GM19468 (cell line): ENCODE measurements around the gene STIL.
"Not testable (repeated sequence)": the region's sequence is repeated elsewhere in the genome, so short reads cannot be mapped to it uniquely, and the experiment has no call there.

Source experiments
- ATAC-seq: cut with Tn5 transposase; IDR thresholded peaks from one replicate; pipeline ENCODE4 v1.9.1; 2021; ENCODE audit warnings: mild to moderate bottlenecking, moderate library complexity, moderate number of reproducible peaks; ENCODE audit not compliant: unreplicated experiment; ENCODE audit errors: extremely low read depth

STIL gene

DNA sequence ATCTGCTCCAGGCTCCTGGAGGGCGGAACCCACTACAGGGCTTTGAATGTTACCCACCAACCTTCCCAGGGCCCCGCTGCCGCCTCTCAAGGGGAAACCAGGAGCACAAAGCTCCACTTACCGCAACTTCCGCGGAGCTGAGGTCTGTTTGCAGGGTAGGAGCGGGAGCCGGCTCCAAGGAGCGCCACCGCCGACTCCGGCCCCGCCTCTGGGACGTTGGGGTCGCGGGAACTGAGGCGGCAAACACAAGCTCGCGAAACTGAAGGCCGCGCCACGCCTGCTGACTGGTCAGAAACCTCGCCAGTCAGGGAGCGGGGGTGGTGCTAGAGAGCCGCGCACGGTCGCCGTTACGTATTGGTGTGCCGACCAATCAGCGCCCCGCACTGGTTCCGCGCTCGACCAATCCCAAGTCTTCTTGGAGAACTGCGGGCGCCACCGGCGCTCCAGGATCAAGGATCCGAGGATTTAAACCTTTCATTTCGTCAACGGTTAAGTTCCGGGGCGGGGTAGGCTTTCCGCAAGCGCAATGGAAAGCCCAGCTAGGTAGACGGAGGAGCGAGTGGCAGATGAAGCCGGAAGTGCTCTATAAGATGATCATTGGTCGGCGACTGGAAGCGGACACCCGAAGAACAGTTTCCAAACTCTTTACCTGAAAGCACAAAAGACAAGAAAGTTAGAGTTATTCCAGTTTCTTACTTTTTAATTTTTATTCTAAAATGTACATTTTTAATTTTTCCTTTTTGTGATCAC lies at the start of gene STIL:
Gene STIL, minus strand, starts transcription at position 233 of the 750 bp plus-strand sequence. CDS start 3,828 bp downstream, outside the sequence.
- peak; percentile 95 for ATAC-seq

DNA sequence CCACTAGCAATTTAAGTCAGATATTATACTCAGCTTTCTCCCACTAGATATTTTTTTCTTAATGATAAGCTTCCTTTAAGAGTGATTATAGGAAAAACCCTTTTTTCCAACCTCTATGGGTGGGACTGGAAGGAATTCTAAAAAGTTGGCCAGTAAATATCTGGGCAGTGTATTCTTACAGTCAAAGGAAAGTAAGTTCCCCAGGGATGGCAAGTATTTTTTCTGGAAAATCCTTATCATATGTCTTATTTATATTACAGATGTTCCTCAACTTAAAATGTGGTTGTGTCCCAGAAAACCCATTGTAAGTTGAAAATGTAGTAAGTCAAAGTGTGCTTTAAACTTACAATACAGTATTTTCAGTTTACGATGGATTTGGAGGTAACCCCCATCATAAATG lies 48.9 kb upstream of the STIL start:
- no peak for ATAC-seq

DNA sequence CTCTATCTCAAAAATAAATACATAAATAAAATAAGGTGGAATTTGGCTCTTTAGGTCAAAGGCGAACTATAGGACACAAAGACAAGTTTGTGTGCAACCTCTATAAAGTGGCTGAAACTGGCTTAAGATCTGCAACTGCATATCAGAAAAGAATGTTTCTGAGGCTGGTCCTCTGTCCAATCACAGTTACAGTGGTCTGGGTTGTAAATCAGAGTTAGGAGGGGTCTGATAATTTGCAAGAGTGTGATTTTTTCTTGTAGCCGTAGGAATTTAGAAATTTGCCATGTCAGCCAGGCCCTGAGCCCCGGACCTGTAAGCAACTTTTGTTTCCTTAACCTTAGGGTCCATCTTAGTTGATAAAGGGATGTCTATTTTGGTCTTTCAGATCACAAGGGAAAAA lies 47.4 kb upstream of the STIL start:
- no peak for ATAC-seq

DNA sequence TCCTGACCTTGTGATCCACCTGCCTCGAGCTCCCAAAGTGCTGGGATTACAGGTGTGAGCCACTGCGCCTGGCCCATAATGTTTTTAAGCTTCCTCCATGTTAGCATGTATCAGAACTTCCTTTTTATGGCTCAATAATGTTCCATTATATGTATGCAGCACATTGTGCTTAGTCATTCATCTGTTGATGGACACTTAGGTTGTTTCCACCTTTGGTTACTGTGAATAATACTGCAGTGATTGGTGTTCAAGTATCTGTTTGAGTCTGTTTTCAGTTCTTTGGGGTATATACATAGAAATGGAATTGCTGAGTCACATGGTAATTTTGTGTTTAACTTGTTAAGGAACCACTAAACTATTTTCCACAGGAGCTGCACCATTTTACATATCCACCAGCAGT lies 37.4 kb upstream of the STIL start:
- ATAC-seq: no peak

DNA sequence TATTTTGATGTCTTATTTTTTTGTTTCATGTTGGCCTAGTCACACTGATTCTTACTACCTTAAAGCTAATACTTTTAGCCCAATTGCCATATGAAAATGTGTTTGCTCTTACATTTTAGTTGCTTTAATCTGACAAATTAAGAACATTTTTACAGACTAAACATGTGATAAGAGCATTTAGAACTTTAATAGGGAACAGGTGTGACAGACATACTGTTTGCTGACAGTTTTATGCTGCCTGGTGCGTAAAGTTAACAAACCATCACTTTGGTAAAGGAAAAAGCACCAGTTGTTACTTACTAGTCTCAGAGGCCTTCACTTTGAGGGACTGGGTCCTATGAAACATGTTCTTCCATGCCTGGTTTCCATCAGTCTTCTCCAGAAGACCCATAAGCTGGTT lies 34.3 kb upstream of the STIL start:
- ATAC-seq: no peak

DNA sequence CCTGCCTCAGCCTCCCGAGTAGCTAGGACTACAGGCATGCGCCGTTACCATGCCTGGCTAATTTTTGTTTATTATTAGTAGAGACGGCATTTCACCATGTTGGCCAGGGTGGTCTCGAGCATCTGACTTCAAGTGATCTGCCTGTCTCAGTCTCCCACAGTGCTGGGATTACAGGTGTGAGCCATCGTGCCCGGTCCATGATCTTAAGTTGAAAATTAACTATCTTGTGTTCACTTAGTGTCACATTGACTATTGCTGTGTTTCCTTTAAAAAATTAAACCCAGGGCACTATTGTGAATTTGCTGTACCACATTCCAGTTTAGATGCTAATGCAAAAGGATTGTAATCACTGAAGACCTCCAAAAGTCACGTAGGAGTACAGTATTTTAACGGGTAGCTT lies 33.8 kb upstream of the STIL start:
- no peak for ATAC-seq

DNA sequence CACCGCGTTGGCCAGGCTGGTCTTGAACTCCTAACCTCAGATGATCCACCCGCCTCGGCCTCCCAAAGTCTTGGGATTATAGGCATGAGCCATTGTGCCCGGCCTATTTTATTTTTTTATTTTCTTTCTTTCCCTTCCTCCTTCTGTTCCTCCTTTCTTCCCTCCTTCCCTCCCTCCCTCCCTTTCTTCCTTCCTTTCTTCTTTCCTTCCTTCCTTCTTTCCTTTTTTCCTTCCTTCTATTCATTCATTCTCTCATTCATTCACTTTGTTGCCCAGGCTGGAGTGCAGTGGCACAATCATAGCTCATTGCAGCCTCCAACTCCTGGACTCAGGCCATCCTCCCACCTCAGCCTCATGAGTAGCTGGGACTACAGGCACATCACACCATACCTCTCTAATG lies 33.0 kb upstream of the STIL start:
- ATAC-seq: not testable (repeated sequence)

DNA sequence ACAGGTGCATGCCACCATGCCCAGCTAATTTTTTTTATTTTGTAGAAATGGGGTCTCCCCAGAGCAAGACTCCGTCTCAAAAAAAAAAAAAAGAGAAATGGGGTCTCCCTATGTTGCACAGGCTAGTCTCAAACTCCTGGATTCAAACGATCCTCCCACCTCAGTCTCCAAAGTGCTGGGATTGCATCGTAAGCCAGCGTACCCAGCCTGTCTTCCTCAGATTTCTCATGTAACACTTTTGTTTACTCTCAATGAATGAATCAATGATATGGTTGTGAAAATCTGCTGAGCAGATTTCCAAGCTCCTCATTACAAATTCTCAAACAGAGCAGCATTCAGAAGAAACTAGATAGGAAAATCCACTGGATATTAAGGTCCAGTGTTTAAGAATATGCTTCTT lies 26.3 kb upstream of the STIL start:
- no peak for ATAC-seq

DNA sequence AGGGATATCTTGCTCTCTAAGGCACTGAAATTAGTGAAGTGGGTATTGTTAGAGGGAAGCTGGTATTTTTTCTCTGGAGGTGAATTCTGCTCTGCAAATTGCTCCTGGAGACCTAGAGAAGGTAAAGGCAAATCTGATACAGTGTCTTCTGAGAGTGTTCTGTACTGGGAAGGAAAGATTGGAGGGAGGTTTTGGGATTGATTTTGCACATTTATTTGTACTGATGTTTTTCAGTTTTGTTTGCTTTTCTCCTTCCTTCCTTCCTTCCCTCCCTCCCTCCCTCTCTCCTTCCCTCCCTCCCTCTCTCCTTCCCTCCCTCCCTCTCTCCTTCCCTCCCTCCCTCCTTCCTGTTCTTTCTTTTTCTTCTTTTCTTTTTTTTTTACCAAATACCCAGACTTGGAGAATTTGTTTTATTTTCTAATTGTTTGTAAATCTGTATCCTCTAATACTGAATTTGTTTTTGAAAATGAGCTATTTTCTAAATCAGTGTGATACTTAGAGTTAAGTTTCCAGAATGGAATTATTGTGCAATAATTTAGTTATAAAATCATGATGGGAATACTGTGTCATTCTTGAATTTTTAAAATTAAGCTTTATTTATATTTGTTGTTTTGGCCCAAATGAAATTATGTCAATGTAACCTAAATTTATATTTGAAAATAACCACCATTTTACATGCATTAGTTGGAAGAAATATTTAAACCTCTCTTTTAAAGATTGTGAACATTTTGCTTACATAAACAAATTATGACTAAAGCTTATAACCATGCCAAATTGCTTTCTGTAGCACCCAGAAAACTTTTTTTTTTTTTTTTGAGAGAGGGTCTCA lies 24.5 kb upstream of the STIL start:
- ATAC-seq: no peak

DNA sequence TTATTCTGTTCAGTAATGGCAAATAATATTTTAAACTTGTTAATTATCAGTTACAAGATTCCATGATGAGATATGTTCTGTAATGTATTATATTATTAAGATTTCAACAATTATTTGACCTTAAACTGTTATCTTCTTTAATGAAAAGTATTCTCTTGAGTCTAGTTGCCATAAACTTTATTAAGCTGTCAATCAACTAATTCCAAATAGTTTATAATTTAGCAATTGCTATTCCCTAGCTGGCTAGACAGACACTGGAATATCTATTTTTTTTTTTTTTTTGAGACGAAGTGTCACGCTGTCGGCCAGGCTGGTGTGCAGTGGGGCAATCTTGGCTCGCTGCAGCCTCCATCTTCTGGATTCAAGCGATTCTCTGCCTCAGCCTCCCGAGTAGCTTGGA lies 23.4 kb upstream of the STIL start:
- no peak for ATAC-seq

DNA sequence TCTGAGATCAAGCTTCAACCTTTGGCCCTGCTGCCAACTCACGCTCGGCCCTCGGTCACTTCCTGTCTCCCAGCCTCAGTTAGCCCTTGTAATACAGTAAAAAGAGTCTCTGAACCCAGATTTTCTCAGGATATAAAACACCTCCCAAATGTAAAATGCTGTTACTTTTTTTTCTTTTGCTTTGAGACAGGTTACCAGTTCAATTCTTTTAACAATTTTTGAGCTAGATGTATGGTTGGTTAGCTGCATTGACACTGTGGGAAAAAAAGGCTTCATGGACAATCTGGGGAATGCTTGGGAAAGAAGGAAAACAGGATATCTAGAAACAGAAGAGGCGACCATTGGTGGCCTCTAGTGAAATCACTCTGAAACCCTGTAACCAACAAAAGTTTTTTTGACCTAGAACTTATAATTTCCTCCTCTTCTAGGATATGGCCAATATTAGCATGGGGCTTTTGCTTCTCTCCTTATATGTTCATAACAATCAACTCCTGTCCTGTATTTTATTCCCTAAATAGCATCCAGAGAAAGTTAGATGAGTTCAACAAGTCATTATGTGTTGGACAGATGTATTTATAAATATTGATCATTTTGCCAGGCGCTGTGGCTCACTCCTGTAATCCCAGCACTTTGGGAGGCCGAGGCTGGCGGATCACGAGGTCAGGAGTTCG lies 21.0 kb upstream of the STIL start:
- ATAC-seq: no peak

DNA sequence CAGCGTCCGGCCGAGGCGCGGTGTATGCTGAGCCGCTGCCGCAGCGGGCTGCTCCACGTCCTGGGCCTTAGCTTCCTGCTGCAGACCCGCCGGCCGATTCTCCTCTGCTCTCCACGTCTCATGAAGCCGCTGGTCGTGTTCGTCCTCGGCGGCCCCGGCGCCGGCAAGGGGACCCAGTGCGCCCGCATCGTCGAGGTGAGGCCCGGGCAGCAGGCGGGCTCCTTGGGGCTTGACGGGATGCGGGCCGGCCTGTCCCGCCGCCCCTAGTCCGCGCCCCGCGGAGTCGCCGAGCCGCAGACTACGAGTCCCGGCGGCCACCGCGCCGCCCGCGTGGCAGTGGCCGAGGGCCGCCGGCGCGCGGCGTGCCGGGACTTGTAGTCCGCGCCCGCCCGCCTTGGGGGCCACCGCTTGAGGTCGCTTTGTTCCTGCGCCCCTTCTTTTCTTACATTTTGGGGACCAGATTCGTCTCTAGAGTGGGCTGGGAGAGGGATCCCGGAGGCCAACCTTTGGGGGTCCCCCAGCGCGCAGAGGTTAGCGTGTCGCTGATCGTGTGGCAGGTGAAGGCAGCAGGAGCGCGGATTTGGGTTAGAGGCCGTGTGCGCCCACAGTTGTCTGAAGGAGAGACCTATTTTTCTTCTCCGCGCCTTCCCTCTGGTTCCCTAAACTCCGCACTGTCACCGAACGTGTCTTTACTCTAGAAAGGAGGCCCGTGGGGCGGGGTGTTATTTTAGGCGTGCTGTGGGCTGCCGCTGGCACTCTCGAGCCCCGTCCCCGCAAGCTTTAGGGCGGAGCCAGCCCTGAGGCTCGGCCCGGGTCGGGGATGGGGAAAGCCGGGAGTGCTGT lies 20.2 kb upstream of the STIL start:
- peak; percentile 65 for ATAC-seq

DNA sequence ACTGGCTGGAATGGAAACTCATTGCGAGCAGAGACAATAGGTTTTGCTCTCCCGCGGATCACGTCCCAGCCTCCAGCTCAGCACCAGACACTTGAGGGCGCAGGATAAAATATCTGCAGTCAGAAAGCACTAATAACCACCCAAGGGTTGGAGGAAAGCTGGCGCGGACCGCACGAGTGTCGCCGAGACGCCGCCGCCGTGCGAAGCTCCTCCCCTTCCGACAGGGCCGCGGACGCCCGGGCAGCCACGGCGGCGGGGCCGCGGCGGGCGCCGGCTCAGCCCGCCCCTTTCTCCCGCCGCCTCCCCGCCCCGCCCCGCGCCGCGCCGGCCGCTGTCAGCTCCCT lies 19.6 kb upstream of the STIL start, which contains the start of gene CMPK1:
Gene CMPK1, plus strand, starts transcription at position 213 of the 344 bp plus-strand sequence. CDS start 156 bp downstream, outside the sequence.
- peak; percentile 85 for ATAC-seq

DNA sequence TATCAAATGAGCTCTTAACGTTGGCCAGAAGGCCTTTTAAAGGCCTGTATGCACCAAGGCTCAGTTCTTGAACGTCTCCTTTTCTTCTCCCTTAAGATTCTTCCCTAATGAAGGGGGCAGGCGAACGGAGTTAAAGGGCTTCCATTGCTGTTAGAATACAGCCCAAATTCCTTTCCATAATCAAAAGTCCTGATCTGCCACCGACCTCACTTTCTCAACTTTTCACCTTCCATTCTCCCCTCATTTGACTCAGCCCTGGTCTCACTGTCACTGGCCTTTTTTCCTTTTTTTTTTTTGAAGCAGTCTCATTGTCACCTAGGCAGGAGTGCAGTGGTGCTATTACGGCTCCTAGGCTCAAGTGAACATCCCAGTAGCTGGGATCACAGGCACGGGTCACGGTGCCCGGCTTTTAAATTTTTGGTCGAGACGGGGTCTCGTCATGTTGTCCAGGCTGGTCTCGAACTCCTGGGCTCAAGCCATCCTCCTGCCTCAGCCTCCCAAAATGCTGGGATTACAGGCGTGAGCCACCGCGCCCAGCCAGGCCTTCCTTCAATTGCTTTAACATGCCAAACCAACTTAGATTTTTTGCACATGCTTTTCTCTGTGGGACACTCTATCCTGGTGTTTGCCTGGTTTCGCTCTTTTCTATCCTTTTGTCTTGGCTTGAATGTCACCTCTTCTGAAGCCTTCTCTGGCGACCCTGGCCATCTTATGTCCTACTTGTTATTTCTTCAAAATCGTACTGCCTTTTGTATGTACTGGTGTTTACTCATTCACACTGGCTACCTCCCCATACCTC lies 19.0 kb upstream of the STIL start:
- no peak for ATAC-seq

DNA sequence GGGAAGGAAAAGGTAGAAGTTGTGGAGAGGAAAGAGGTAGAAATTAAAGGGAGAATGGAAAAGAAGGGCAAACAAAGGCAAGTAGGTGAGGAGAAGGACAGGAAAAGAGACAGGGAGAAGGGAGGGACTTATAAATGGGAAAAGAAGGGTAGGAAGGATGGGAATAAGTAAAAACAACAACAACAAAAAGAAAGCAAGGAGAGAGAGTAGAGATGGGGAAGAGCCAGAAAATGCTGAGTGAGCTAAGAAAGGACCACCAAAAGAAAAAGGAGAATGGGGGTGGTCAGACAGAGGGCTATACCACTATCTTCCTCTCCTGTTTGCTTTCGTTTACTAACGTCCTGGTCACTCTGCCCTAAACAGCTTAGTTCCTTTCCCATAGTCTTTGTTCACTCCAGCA lies 17.9 kb upstream of the STIL start:
- no peak for ATAC-seq

DNA sequence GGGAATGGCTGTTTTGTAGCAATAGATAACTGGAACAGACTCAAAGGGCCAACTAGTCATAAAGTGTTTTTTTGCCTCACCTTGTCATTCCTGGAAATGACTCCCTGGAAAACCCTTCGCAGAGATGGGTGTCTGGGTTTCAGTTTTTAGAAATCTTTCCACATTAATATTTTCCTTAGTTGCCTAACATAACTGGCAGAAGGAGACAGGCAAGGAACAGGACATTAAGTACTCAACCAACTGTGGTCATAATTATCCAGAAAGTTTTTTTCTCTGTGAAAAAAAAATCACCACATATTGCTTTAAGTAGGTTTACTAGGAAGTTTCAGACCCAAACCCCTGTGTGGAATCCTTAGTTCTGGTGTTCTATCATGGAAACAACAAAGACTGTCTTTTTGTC lies 16.3 kb upstream of the STIL start:
- no peak for ATAC-seq

DNA sequence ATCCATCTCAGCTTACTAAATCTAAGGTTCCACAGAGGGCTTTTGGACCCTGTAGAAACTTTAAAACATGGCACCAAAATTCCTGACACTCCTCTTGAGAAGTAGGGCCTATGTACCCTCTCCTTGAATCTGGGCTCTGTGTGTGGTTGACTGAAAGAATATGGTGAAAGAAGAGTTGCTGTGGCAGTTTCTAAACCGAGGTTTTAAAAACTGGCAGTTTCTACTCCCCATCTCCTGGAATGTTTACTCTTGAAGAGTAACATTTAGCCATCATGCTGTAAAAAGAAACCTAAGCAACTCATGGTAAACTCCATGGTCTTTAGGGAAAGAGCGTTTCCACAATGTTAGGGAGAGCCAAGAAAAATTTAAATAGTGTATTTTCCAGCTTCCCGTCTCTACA lies 15.0 kb upstream of the STIL start:
- no peak for ATAC-seq

DNA sequence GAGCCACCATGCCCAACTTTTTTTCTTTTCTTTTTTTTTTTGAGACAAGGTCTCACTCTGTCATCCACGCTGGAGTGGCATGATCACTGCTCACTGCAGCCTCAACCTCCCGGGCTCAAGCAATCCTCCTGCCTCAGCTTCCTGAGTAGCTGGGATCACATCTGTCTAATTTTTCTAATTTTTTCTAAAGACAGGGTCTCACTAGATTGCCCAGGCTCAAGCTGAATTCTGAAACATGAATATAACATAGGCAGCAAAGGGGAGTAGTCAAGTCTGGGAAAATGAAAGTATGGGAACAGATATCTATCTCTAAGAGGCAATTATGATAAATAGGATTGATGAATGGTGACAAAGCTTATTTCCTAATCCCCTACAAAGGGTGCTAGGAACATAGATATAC lies 12.3 kb upstream of the STIL start:
- ATAC-seq: no peak

DNA sequence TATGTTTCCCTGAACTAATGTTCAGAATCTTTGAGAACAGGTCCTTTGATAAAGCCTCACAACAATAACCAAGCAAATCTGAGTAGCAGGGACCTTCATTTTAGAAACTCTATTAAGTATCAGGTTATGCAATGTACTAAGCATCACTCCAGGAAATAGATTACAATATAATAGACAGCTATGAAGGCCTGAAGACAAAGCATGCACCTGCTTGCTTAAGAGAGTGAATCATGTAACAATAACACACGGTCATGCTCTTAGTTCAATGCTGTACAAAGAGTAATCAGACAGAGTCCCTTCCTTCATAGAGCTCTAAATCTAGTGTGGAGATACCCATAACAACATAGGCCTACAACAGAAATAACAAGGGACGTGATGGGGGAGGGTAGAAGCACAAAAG lies 11.6 kb upstream of the STIL start:
- no peak for ATAC-seq
